Liver (tissue), 3 donors: ENCODE results near the gene ABCD3.

Source experiments
- CTCF ChIP-seq: fragments of 150-350 bp; IDR thresholded peaks from 2 replicates; pipeline ENCODE4 v1.5.1; 2017; ENCODE audit warnings: improper control_type of control experiment, low read depth, low read length; ENCODE audit not compliant: missing input control
- EGR1 ChIP-seq, 2 donors: IDR thresholded peaks; 2 replicates each; pipeline ENCODE4 v1.6.1; 2016 to 2018; ENCODE audit warnings: antibody characterized with exemption in 2 of 2, low read depth in 2 of 2
- FOXA1 ChIP-seq: IDR thresholded peaks from 2 replicates; pipeline ENCODE4 v1.6.1; 2016; ENCODE audit warnings: antibody characterized with exemption
- GABPA ChIP-seq, 2 donors: IDR thresholded peaks in 1 of 2; conservative IDR thresholded peaks in 1 of 2; 2 replicates each; pipeline ENCODE4 v1.6.1; 2016; ENCODE audit warnings: antibody characterized with exemption in 2 of 2, mild to moderate bottlenecking in 1 of 2, moderate library complexity in 1 of 2
- MAX ChIP-seq: IDR thresholded peaks from 2 replicates; pipeline ENCODE4 v1.6.1; 2016; ENCODE audit warnings: antibody characterized with exemption
- RAD21 ChIP-seq, 2 donors: IDR thresholded peaks; 2 replicates each; pipeline ENCODE4 v1.6.1; 2016; ENCODE audit warnings: antibody characterized with exemption in 2 of 2, mild to moderate bottlenecking in 2 of 2
- REST ChIP-seq: IDR thresholded peaks from 2 replicates; pipeline ENCODE4 v1.6.1; 2016; ENCODE audit warnings: antibody characterized with exemption, mild to moderate bottlenecking
- RXRA ChIP-seq, 2 donors: IDR thresholded peaks; 2 replicates each; pipeline ENCODE4 v1.6.1; 2017 to 2018; ENCODE audit warnings: antibody characterized with exemption in 2 of 2, mild to moderate bottlenecking in 1 of 2
- SP1 ChIP-seq: IDR thresholded peaks from 2 replicates; pipeline ENCODE4 v1.6.1; 2018; ENCODE audit warnings: antibody characterized with exemption, mild to moderate bottlenecking
- TAF1 ChIP-seq: conservative IDR thresholded peaks from 2 replicates; pipeline ENCODE4 v1.6.1; 2016; ENCODE audit warnings: antibody characterized with exemption, mild to moderate bottlenecking
- YY1 ChIP-seq: IDR thresholded peaks from 2 replicates; pipeline ENCODE4 v1.6.1; 2016; ENCODE audit warnings: antibody characterized with exemption, mild to moderate bottlenecking
- TF ChIP-seq, protein P1 (sequence below): IDR thresholded peaks from 2 replicates; pipeline ENCODE4 v1.6.1; 2016; ENCODE audit warnings: antibody characterized with exemption
- donor health status: healthy.
- donor health status: healthy.

DNA sequence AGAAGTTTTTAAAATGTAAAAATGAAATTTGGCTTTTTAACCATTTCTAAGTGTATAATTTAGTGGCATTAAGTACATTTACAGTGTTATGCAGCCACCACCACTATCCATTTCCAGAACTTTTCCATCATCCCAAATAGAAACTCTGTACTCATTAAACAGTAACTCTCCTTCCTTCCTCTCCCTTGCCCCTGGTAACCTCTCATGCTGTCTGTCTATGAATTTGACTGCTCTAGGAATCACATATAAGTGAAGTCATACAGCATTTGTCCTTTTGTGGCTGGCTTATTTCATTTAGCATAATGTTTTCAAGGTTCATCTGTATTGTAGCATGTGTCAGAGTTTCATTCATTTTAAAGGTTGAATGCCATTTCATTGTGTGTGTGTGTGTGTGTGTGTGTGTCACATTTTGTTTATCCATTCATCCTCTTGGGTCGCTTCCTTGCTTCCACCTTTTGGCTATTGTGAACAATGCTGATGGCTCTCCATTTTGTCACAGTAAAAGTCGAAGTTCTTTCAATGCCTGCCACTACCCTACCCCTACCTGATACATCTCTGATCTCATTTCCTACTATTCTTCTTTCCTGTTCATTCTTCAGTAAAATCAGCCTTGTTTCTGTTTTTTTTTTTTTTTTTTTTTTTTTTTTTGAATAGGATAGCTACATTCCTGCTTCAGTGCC, 78.0 kb downstream of the ABCD3 start:
- TF ChIP-seq TAF1 = no peak
- TF ChIP-seq CTCF = no peak
- TF ChIP-seq RXRA (IDR thresholded peaks at IDR 0.05) = no peak
- no peak for TF ChIP-seq EGR1 (IDR thresholded peaks at IDR 0.05; ENCODE audit: low read depth in 2 of 2)
- no peak for TF ChIP-seq MAX
- no peak for TF ChIP-seq REST
- TF ChIP-seq, protein P1, sequence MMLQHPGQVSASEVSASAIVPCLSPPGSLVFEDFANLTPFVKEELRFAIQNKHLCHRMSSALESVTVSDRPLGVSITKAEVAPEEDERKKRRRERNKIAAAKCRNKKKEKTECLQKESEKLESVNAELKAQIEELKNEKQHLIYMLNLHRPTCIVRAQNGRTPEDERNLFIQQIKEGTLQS = no peak
- TF ChIP-seq YY1 = no peak
- TF ChIP-seq SP1 = no peak
- no peak for TF ChIP-seq GABPA (IDR thresholded peaks at IDR 0.05 in 1 of 2, conservative IDR thresholded peaks at IDR 0.05 in 1 of 2)
- no peak for TF ChIP-seq FOXA1
- no peak for TF ChIP-seq RAD21 (IDR thresholded peaks at IDR 0.05)
